HCT116 (cell line): Measurements from ENCODE around the gene ST6GALNAC4. TPM values are rescaled to one million over a fixed set of nuclear protein-coding genes. Genes with fewer than 3 reads are reported as not detected.

Experiments used
- ATAC-seq: fragments of 200-7000 bp; cut with Tn5 transposase; 2 replicates; pipeline ENCODE4 v1.9.1; 2020; ENCODE audit warnings: mild to moderate bottlenecking, moderate library complexity
- BruUV-seq: library from RNA; stranded (reverse); fragments of 400-500 nt; replicated peaks from 2 replicates; lab custom pipeline; 2021; lab: Mats Ljungman, UMichigan
- CTCF ChIA-PET: fragments of 300-600 bp; sonication (Branson Sonifier 250); formaldehyde crosslinking; loops from one replicate; lab custom pipeline; 2021; ENCODE audit warnings: antibody characterized with exemption; lab: Charles Lee
- POLR2A ChIA-PET: fragments of 300-600, 350-600 bp; sonication (Branson Sonifier 250); formaldehyde crosslinking; loops from one replicate; lab custom pipeline; 2021; ENCODE audit warnings: antibody characterized with exemption; lab: Charles Lee
- RAD21 ChIA-PET, 2 experiments: fragments of 300-600 bp; sonication (Branson Sonifier 250); formaldehyde crosslinking; loops; one replicate each; lab custom pipeline; 2023; ENCODE audit warnings: low total read pairs in 2 of 2; ENCODE audit not compliant: uncharacterized antibody in 2 of 2, unreplicated experiment in 2 of 2, low non-redundant PET in 1 of 2; lab: Charles Lee
- DNase-seq: peaks from one replicate; pipeline ENCODE4 v3.0.0-alpha.2; 2010; ENCODE audit warnings: low read depth, low spot score
- H2AFZ ChIP-seq: fragments of 200-600 bp; shearing (Covaris generic), sonication (generic); 2 replicates; pipeline ENCODE4 v1.6.1; 2017; ENCODE audit warnings: low read depth, mixed run types, mixed read lengths, antibody characterized with exemption, low read length; ENCODE audit not compliant: poor library complexity, severe bottlenecking
- H3K27ac ChIP-seq: 2 replicates; pipeline ENCODE4 v1.5.1; 2012; ENCODE audit warnings: low read depth, low read length
- H3K27me3 ChIP-seq: fragments of 200-600 bp; sonication (generic); 2 replicates; pipeline ENCODE4 v1.6.1; 2016; ENCODE audit warnings: mixed run types, low read length, mixed read lengths; ENCODE audit not compliant: insufficient read depth
- H3K36me3 ChIP-seq, 2 experiments: fragments of 200-500 bp in 1 of 2; fragments of 200-600 bp in 1 of 2; sonication (Bioruptor generic) in 1 of 2; sonication (generic) in 1 of 2; 2 replicates each; pipeline versions ENCODE4 v1.5.1 to v1.6.1; 2014 to 2016; ENCODE audit warnings: low read length in 2 of 2, inconsistent platforms in 1 of 2, mixed read lengths in 1 of 2, mixed run types in 1 of 2; ENCODE audit not compliant: insufficient read depth in 2 of 2, control insufficient read depth in 1 of 2
- H3K4me1 ChIP-seq, 2 experiments: fragments of 200-600 bp in 1 of 2; sonication (generic) in 1 of 2; 2 replicates each; pipeline versions ENCODE4 v1.5.1 to v1.6.1; 2012 to 2017; ENCODE audit warnings: low read length in 2 of 2, inconsistent platforms in 1 of 2, mild to moderate bottlenecking in 1 of 2, mixed read lengths in 1 of 2, mixed run types in 1 of 2, moderate library complexity in 1 of 2; ENCODE audit not compliant: insufficient read depth in 2 of 2, control insufficient read depth in 1 of 2
- H3K4me2 ChIP-seq: fragments of 200-600 bp; sonication (generic); 2 replicates; pipeline ENCODE4 v1.6.1; 2017; ENCODE audit warnings: mixed run types, low read length, mixed read lengths
- H3K4me3 ChIP-seq, 2 experiments: fragments of 200-600 bp in 1 of 2; sonication (generic) in 1 of 2; replicated peaks in 1 of 2; 2 replicates each; pipeline ENCODE4 v1.5.1; 2011 to 2016; ENCODE audit warnings: low read length in 2 of 2, control low read depth in 1 of 2, low read depth in 1 of 2, mild to moderate bottlenecking in 1 of 2, mixed read lengths in 1 of 2, mixed run types in 1 of 2
- H3K79me2 ChIP-seq: fragments of 200-600 bp; sonication (generic); 2 replicates; pipeline ENCODE4 v1.6.1; 2017; ENCODE audit warnings: mild to moderate bottlenecking, mixed run types, low read length, moderate library complexity, mixed read lengths; ENCODE audit not compliant: insufficient read depth
- H3K9ac ChIP-seq: fragments of 200-600 bp; sonication (generic); 2 replicates; pipeline ENCODE4 v1.6.1; 2016; ENCODE audit warnings: low read length, mixed read lengths
- H3K9me2 ChIP-seq: fragments of 200-600 bp; sonication (generic), shearing (Covaris generic); 2 replicates; pipeline ENCODE4 v1.6.1; 2017; ENCODE audit warnings: mixed run types, mild to moderate bottlenecking, moderate library complexity; ENCODE audit not compliant: insufficient read depth
- H3K9me3 ChIP-seq, 2 experiments: fragments of 200-500 bp in 1 of 2; fragments of 200-600 bp in 1 of 2; sonication (Bioruptor generic) in 1 of 2; sonication (generic) in 1 of 2; 2 replicates each; pipeline ENCODE4 v1.6.1; 2014 to 2017; ENCODE audit warnings: low read length in 2 of 2, mixed read lengths in 2 of 2, inconsistent platforms in 1 of 2, low read depth in 1 of 2, mild to moderate bottlenecking in 1 of 2, mixed run types in 1 of 2, moderate library complexity in 1 of 2; ENCODE audit not compliant: control insufficient read depth in 1 of 2, insufficient read depth in 1 of 2
- H4K20me1 ChIP-seq: fragments of 200-600 bp; sonication (generic), shearing (Covaris generic); 2 replicates; pipeline ENCODE4 v1.6.1; 2017; ENCODE audit warnings: mixed run types, mild to moderate bottlenecking, moderate library complexity; ENCODE audit not compliant: insufficient read depth
- CEBPB ChIP-seq: IDR thresholded peaks from 2 replicates; pipeline ENCODE4 v1.6.1; 2012; ENCODE audit warnings: low read depth
- EZH2phosphoT487 ChIP-seq: fragments of 200-600 bp; IDR thresholded peaks from 2 replicates; pipeline ENCODE4 v1.6.1; 2018; ENCODE audit warnings: antibody characterized with exemption, borderline replicate concordance
- JUND ChIP-seq: IDR thresholded peaks from 2 replicates; pipeline ENCODE4 v1.6.1; 2012
- POLR2A ChIP-seq: IDR thresholded peaks from 2 replicates; pipeline ENCODE4 v1.7.0; 2011; ENCODE audit warnings: borderline replicate concordance; ENCODE audit not compliant: insufficient read depth, insufficient read length; ENCODE audit errors: extremely low read depth
- POLR2AphosphoS5 ChIP-seq: IDR thresholded peaks from 2 replicates; pipeline ENCODE4 v1.6.1; 2011; ENCODE audit warnings: mild to moderate bottlenecking, low read depth, low read length, moderate library complexity
- SP1 ChIP-seq: IDR thresholded peaks from 2 replicates; pipeline ENCODE4 v1.6.1; 2012; ENCODE audit warnings: low read depth
- SRF ChIP-seq: IDR thresholded peaks from 2 replicates; pipeline ENCODE4 v1.6.1; 2012; ENCODE audit warnings: low read depth
- YY1 ChIP-seq: IDR thresholded peaks from 2 replicates; pipeline ENCODE4 v1.6.1; 2011; ENCODE audit warnings: low read length, low read depth, moderate library complexity, mild to moderate bottlenecking; ENCODE audit not compliant: insufficient replicate concordance; ENCODE audit errors: extremely low read depth
- ZNF274 ChIP-seq: fragments of 200-500 bp; sonication (Bioruptor generic); IDR thresholded peaks from 2 replicates; pipeline ENCODE4 v1.6.1; 2014; ENCODE audit warnings: mild to moderate bottlenecking, low read depth, low read length, inconsistent platforms
- intact Hi-C: fragments of 100-400 bp; cut with micrococcal nuclease; formaldehyde crosslinking; loops from 2 replicates; pipeline ENCODE4 v1.10.0; 2022
- total RNA-seq: library from RNA; stranded (reverse); gene quantifications from one replicate; pipeline ENCODE4 v1.2.1, GENCODE V29; 2021; ENCODE audit not compliant: unreplicated experiment
- TF ChIP-seq, protein P1 (sequence below), 3 experiments: fragments of 200-600 bp in 1 of 3; sonication (generic) in 1 of 3; IDR thresholded peaks in 2 of 3; conservative IDR thresholded peaks in 1 of 3; 2 replicates each; pipeline ENCODE4 v1.5.1; 2012 to 2017; ENCODE audit warnings: low read depth in 2 of 3, low read length in 2 of 3, antibody characterized with exemption in 1 of 3, borderline replicate concordance in 1 of 3, control low read depth in 1 of 3, mild to moderate bottlenecking in 1 of 3, mixed read lengths in 1 of 3, mixed run types in 1 of 3, moderate library complexity in 1 of 3; ENCODE audit not compliant: insufficient read depth in 1 of 3
- TF ChIP-seq, protein P2 (sequence below): IDR thresholded peaks from 2 replicates; pipeline ENCODE4 v1.6.1; 2011; ENCODE audit warnings: mild to moderate bottlenecking, low read length, moderate library complexity; ENCODE audit not compliant: insufficient replicate concordance; ENCODE audit errors: extremely low read depth
- TF ChIP-seq, protein P3 (sequence below): IDR thresholded peaks from 2 replicates; pipeline ENCODE4 v1.6.1; 2012

ST6GALNAC4 gene
- total RNA-seq, 1 experiment from 2014 or later: 49.4 TPM

DNA sequence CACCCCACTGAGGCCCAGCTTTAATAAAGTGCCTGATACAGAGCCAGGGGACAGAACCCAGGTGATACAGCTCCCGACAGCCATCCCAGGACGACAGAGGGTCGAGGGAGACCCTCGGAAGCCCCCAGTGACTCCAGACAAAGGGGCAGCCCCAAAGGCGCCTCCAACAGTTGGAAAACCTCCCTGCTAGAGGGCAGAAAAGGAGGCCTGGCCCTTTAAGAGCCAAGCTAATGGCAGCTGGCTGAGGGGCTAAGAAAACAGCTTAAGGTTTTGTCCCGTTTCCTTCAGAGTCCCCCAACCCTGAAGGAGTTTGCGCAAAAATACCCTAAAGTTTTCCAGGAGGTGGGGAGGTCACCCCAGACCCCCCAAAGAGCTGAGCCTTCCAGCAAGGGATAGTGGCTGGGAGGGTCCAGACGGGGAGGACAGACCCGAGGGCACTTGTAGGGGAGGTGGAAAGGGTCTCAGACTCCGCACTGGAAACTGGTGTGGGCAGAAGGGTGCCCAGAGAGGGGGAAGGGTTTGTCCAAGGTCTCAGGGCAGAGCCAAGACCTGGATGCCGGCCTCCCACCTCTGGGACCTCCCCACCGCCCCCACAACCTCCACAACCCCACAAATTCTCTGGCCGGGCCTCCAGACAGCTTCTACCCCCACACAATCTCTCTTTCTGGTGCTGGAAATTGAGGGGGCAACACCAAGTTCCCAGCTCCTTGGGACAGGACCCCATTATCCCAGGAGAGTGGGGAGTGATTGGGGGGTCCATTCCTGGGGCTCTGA is 31.1 kb downstream of the ST6GALNAC4 start:
- Histone ChIP-seq H3K36me3 (peaks cover 7 to 24% of the 10 kb centered on the region in 2 experiments), H3K9ac (no peak overlapping the region), H3K4me1 (peaks cover 18 to 23% of the 10 kb centered on the region in 2 experiments; a peak in 3 of 4 replicates), H3K9me3 (no peaks in the 10 kb centered on the region), H3K4me2 (no peak overlapping the region), H3K4me3 (no peak overlapping the region), H2AFZ (no peak overlapping the region), H3K27me3 (no peaks in the 10 kb centered on the region), H4K20me1 (no peaks in the 10 kb centered on the region), H3K9me2 (no peaks in the 10 kb centered on the region), H3K79me2 (no peaks in the 10 kb centered on the region), H3K27ac (peak overlapping the region; percentile 64; the same call in 1 of the 2 replicates)
- ChIA-PET RAD21 (no interaction called here), POLR2A (interaction anchor here (0.5 to 0.9 kb wide), 3 partner anchors 12 to 36 kb away, joined by 3 to 5 read pairs (median 4); no protein-coding TSS in a partner anchor), CTCF (interaction anchor here (2.1 kb wide), 1 partner anchor 16 kb away, joined by 7 read pairs; no protein-coding TSS in a partner anchor)
- TSS peak; percentile 27 for BruUV-seq
- ATAC-seq: no peak
- TF ChIP-seq SP1 (no peak), POLR2AphosphoS5 (no peak), JUND (no peak), CEBPB (no peak), SRF (no peak), EZH2phosphoT487 (no peak), ZNF274 (no peak), POLR2A (no peak), YY1 (no peak)
- TF ChIP-seq, protein P1, sequence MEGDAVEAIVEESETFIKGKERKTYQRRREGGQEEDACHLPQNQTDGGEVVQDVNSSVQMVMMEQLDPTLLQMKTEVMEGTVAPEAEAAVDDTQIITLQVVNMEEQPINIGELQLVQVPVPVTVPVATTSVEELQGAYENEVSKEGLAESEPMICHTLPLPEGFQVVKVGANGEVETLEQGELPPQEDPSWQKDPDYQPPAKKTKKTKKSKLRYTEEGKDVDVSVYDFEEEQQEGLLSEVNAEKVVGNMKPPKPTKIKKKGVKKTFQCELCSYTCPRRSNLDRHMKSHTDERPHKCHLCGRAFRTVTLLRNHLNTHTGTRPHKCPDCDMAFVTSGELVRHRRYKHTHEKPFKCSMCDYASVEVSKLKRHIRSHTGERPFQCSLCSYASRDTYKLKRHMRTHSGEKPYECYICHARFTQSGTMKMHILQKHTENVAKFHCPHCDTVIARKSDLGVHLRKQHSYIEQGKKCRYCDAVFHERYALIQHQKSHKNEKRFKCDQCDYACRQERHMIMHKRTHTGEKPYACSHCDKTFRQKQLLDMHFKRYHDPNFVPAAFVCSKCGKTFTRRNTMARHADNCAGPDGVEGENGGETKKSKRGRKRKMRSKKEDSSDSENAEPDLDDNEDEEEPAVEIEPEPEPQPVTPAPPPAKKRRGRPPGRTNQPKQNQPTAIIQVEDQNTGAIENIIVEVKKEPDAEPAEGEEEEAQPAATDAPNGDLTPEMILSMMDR (IDR thresholded peaks at IDR 0.05 in 2 of 3, conservative IDR thresholded peaks at IDR 0.05 in 1 of 3; ENCODE audit: borderline replicate concordance in 1 of 3, insufficient read depth in 1 of 3, low read depth in 2 of 3, low read length in 2 of 3): no peak
- TF ChIP-seq, protein P2, sequence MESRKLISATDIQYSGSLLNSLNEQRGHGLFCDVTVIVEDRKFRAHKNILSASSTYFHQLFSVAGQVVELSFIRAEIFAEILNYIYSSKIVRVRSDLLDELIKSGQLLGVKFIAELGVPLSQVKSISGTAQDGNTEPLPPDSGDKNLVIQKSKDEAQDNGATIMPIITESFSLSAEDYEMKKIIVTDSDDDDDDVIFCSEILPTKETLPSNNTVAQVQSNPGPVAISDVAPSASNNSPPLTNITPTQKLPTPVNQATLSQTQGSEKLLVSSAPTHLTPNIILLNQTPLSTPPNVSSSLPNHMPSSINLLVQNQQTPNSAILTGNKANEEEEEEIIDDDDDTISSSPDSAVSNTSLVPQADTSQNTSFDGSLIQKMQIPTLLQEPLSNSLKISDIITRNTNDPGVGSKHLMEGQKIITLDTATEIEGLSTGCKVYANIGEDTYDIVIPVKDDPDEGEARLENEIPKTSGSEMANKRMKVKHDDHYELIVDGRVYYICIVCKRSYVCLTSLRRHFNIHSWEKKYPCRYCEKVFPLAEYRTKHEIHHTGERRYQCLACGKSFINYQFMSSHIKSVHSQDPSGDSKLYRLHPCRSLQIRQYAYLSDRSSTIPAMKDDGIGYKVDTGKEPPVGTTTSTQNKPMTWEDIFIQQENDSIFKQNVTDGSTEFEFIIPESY: no peak
- TF ChIP-seq, protein P3, sequence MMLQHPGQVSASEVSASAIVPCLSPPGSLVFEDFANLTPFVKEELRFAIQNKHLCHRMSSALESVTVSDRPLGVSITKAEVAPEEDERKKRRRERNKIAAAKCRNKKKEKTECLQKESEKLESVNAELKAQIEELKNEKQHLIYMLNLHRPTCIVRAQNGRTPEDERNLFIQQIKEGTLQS: no peak
- DNase-seq: no peak
- intact Hi-C loops: no loop called here
